PC-3 (cell line): ENCODE results near the gene HMGXB3.

ENCODE experiments used
- CTCF ChIP-seq: fragments of 300-600 bp; sonication (generic); conservative IDR thresholded peaks from 2 replicates; pipeline ENCODE4 v1.5.1; 2017; ENCODE audit warnings: antibody characterized with exemption, low read depth, mild to moderate bottlenecking, low read length
- EZH2 ChIP-seq: fragments of 300-600 bp; sonication (generic); IDR thresholded peaks from one replicate; pipeline ENCODE4 v1.6.1; 2017; ENCODE audit warnings: antibody characterized with exemption, mild to moderate bottlenecking, low read length; ENCODE audit not compliant: unreplicated experiment

DNA sequence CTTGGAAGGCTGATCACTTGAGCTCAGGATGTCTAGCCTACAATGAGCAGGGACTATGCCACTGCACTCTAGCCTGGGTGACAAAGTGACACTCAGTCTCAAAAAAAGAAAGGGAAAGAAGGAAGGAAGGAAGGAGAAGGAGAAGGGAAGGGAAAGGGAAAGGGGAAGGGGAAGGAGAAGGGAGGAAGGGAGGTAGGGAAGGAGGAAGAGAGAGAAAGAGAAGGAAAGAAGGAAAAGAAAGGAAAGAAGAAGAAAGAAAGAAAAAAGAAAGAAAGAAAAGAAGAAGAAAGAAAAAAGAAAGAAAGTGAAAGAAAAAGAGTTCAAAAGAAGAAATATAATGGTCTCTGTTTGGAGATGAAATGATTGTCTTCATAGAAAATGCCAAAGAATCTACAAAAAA, 96.6 kb downstream of the HMGXB3 start:
- TF ChIP-seq CTCF (no peak), EZH2 (no peak)
